ENCODE measurements around the gene OR52B6. TPM values are rescaled to one million over a fixed set of nuclear protein-coding genes. Genes with fewer than 3 reads are reported as not detected.

Gene OR52B6
- total and polyA plus RNA-seq, 2 of the 13 experiments (the other 11 are each of a cell fraction or from before 2014, with no cell fraction given): not detected

GRCh38 chr11:5574654-5575053 lies 6.0 kb upstream of the OR52B6 start:
- H3K4me1 ChIP-seq (ENCODE audit: insufficient read depth, low read length): no peaks in the 10 kb centered on the region
- H3K27me3 ChIP-seq (ENCODE audit: control insufficient read depth in 1 of 2, insufficient read depth in 2 of 2, low read length in 2 of 2): no peaks in the 10 kb centered on the region; a peak in 1 of 5 replicates
- H3K9me3 ChIP-seq (ENCODE audit: low read length): no peaks in the 10 kb centered on the region
- no peaks in the 10 kb centered on the region for H4K20me1 ChIP-seq (ENCODE audit: insufficient read depth, low read length)
- no peak overlapping the region for H3K9ac ChIP-seq (ENCODE audit: insufficient read depth, low read depth, low read length)
- H3K4me3 ChIP-seq (replicated peaks in 1 of 3; ENCODE audit: insufficient read depth in 1 of 3, low read depth in 2 of 3, low read length in 3 of 3): no peak overlapping the region
- no peak overlapping the region for H3K27ac ChIP-seq (ENCODE audit: extremely low read length, insufficient read depth, low read length)
- H3K79me2 ChIP-seq (ENCODE audit: insufficient read depth, low read length): no peaks in the 10 kb centered on the region
- in situ Hi-C loops (cut with HindIII; ENCODE audit: extremely low pct_ligation_motif_present, low pct_unique_long_range_greater_than_20kb): no loop called here
- H3K36me3 ChIP-seq (replicated peaks in 1 of 2; ENCODE audit: control insufficient read depth in 1 of 2, insufficient read depth in 2 of 2, low read length in 2 of 2): no peaks in the 10 kb centered on the region
- CTCF ChIA-PET (ENCODE audit: low intra/inter-chr PET ratio, low total read pairs): no interaction called here
- WGBS (ENCODE audit: low lambda C conversion rate): 16% methylated on average over 2 of the region's 2 CpGs
- BruUV-seq (replicated peaks): no TSS peak
- H2AFZ ChIP-seq (ENCODE audit: low read length): no peak overlapping the region
- H3K4me2 ChIP-seq (ENCODE audit: low read depth, low read length): no peak overlapping the region
- POLR2A ChIA-PET: no interaction called here
- DNase-seq (ENCODE audit: low spot score) (no peak), ATAC-seq (no peak), FAIRE-seq (no peak)
- intact Hi-C loops (cut with micrococcal nuclease; ENCODE audit: unreplicated experiment): no loop called here
- TF ChIP-seq JDP2 (CRISPR knock-in tag; IDR thresholded peaks at IDR 0.05; ENCODE audit: borderline replicate concordance): no peak
- no peak for TF ChIP-seq POLR2AphosphoS5 (IDR thresholded peaks at IDR 0.05; ENCODE audit: low read depth, low read length)
- no peak for TF ChIP-seq RBM39 (IDR thresholded peaks at IDR 0.05; ENCODE audit: low read depth, low read length, poor library complexity, severe bottlenecking)
- no peak for TF ChIP-seq ZNF12 (CRISPR knock-in tag; IDR thresholded peaks at IDR 0.05)
- TF ChIP-seq ZFP91 (CRISPR knock-in tag; IDR thresholded peaks at IDR 0.05; ENCODE audit: borderline replicate concordance): no peak
- TF ChIP-seq HNF1A (IDR thresholded peaks at IDR 0.05; ENCODE audit: low read depth): no peak
- TF ChIP-seq HNF1A (CRISPR knock-in tag; IDR thresholded peaks at IDR 0.05; ENCODE audit: borderline replicate concordance): no peak
- TF ChIP-seq ATF7 (IDR thresholded peaks at IDR 0.05): no peak
- no peak for TF ChIP-seq ATF7 (CRISPR knock-in tag; IDR thresholded peaks at IDR 0.05)
- TF ChIP-seq RFX3 (CRISPR knock-in tag; IDR thresholded peaks at IDR 0.05): no peak
- TF ChIP-seq, protein P1, sequence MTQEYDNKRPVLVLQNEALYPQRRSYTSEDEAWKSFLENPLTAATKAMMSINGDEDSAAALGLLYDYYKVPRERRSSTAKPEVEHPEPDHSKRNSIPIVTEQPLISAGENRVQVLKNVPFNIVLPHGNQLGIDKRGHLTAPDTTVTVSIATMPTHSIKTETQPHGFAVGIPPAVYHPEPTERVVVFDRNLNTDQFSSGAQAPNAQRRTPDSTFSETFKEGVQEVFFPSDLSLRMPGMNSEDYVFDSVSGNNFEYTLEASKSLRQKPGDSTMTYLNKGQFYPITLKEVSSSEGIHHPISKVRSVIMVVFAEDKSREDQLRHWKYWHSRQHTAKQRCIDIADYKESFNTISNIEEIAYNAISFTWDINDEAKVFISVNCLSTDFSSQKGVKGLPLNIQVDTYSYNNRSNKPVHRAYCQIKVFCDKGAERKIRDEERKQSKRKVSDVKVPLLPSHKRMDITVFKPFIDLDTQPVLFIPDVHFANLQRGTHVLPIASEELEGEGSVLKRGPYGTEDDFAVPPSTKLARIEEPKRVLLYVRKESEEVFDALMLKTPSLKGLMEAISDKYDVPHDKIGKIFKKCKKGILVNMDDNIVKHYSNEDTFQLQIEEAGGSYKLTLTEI (CRISPR knock-in tag; conservative IDR thresholded peaks at IDR 0.05): no peak
- no peak for TF ChIP-seq DDIT3 (CRISPR knock-in tag; IDR thresholded peaks at IDR 0.05)
- TF ChIP-seq THYN1 (CRISPR knock-in tag; IDR thresholded peaks at IDR 0.05; ENCODE audit: borderline replicate concordance, low read depth): no peak
- no peak for TF ChIP-seq PATZ1 (CRISPR knock-in tag; IDR thresholded peaks at IDR 0.05)
- no peak for TF ChIP-seq ZNF24 (IDR thresholded peaks at IDR 0.05)
- TF ChIP-seq SKI (IDR thresholded peaks at IDR 0.05; ENCODE audit: partially characterized antibody): no peak
